ENCODE results near the gene CASP7.
"Not testable (repeated sequence)": the region's sequence is repeated elsewhere in the genome, so short reads cannot be mapped to it uniquely, and the experiment has no call there.

Gene CASP7

DNA sequence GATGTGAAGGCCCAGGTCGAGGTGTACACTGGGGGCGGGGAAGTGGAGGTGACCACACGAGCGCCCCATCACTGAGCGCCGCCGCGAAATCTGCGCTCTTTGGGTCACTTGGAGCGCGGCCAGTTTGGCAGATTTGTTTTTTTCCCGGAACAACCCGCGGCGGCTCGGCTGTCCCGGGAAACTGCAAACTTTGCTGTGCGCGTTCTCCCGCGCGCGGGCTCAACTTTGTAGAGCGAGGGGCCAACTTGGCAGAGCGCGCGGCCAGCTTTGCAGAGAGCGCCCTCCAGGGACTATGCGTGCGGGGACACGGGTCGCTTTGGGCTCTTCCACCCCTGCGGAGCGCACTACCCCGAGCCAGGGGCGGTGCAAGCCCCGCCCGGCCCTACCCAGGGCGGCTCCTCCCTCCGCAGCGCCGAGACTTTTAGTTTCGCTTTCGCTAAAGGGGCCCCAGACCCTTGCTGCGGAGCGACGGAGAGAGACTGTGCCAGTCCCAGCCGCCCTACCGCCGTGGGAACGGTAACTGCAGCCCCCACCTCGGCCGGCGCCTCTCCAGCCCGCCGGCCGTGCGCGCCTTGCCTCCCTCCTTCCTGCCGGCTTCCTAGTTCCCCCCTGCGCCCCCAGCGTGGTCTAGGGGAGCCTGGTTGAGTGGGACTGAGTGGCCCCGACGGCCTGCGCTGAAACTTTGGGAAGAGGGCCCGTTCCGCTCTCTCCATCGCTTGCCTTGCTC lies at the start of gene CASP7:
CASP7 (plus strand) TSS at position 450 of the 727 bp plus-strand sequence. CDS start 17,582 bp downstream, outside the sequence.
- no peak for DNase-seq

- DNase-seq = no peak
These were observed 48.7 kb upstream of the CASP7 start for GRCh38 chr10:113630929-113631533.

DNA sequence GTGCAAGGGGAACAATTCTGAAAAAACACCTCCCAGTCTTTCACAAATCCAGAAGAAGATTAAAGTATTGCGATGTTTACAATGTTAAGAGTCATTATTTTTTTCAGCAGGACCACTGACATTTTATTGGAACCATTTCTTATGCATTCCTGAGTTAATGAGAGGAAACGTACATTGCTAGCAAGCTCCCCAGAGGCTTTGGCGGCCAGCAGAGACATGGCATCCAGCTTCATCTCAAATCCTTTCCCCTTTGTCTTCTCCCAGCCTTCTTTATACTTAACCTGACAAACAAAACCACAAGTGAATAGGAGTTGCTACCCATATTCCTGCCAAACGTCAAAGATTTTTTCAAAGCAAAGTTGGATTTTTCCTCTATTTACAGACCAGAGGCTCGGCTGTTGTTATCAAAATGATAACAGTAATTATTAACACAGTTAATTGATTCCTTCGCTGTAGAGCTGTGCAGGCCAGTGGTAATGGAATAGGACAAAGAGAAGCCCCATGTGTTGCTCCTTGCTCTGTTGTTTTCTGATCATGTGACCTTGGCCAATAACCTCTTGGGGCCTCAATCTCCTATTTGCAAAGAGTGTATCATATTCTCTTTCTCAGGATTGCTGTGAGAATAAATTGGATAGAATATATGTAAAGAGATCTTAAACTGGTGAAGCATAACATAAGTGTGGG lies 47.9 kb upstream of the CASP7 start:
- DNase-seq = no peak

GRCh38 chr10:113639966-113640365 lies 39.7 kb upstream of the CASP7 start:
- DNase-seq = no peak

DNA sequence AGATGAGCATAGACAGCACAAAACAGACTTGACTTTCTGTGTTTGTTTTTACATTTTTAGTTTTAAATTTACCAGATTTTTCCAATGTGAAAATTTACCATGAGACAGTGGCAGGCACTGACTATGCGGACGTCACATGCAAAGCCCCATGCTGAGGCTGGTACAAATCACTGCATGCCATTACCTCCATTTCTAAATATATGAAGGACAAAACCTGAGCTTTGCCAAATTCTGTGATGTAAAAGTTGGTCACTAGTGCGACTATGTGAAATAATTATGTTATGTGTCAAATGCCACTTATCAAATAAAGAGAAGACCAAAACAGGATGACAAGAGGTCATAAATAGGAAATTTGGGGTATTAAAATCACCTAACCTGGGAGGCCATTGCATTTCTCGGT lies 38.0 kb upstream of the CASP7 start:
- DNase-seq = no peak

DNA sequence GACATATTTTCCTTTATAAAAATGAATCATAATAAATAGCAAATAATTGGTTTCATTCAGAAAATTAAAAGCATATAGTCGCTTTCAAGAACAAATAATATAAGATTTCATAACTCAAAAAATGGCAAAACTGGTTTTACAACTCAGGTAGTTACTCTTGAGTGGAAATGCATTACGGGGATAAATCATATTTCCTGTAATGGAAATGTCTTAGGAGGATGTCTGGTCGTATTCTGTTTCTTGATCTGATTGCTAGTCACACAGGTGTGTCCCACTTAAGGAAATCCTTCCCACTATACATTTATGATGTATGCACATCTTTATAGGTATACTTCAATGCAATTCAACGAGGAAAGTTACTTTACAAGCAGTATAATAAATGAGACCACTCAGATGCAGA lies 36.5 kb upstream of the CASP7 start:
- no peak for DNase-seq

DNA sequence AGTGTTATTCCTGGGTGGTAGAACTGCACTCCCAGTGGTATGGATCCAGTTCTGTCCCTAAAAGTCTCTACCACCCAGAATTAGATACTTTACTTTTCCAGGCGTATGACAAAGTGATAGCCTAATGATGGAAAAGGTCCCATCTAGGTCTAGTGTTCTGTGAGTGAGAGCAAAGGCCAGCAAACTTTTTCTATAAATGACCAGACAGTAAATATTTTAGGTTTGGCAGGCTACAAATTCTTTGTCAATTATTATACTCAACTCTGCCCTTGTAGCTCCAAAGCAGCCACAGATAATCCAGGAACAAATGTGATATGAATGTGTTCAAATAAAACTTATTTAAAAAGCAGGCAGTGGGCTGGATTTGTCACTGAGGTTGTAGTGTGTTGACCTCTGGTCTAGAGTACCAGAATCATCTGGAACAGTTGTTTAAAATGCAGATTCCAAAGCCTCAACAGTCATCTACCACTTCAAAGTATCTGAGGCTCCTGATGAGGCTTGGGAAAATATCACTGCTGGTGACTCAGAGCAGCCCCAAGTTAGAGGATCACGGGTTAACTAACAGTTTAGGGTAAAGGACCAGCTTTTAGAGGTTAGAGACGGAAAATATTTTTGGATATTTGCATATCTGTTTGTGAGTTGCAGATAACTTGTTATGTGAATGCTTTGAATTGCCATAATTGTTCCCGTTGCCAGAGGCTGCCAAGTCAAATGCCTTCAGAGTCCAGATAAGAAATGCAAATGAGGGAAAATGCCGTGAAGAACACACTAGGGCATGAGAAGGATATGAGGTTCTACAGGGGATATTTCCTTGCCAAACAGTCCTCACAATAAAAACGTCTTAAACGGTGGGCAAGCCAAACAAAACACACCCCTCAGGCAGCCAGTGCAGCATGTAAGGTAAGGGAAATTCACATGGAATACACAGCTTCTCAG lies 35.3 kb upstream of the CASP7 start:
- no peak for DNase-seq

DNA sequence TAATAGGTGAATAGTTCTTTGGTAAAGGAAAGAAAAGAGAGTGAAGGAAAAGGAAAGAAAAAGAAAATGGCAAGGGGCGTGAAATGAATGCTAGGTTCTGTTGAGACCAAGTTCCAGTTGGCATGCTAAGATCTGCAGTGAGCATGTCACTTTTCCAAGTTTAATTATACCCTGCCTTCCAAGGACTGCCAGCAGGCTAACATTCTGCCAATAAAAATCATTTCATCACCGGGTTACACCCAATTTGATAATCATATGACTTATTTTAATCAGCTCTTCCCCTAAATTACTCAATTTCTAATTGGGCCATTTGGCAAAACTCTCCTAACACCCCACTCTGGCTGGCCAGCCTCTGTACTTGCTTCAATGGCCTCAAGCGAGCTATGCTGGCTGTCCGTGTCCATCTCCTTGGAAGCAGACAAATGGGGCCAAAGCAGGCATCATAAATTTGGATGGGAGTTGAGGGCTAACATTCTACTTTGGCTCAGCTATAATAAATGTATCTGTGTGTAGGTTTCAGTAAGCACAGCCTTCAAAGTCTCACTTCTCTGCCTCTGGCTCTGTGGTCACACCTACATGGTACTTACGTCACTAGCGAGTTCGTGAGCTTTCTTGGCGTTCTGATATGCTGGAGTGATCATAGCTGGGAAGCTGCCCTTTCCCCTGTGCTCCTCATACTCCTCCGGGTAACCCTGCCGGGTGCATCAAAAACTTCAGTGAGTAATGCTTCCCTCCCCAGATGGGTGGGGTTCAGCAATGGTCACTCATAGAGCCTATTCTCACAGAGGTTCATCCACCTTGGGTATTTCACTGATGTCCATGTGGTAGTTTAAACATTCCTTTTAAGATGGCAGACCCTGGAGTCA lies 33.1 kb upstream of the CASP7 start:
- no peak for DNase-seq

DNA sequence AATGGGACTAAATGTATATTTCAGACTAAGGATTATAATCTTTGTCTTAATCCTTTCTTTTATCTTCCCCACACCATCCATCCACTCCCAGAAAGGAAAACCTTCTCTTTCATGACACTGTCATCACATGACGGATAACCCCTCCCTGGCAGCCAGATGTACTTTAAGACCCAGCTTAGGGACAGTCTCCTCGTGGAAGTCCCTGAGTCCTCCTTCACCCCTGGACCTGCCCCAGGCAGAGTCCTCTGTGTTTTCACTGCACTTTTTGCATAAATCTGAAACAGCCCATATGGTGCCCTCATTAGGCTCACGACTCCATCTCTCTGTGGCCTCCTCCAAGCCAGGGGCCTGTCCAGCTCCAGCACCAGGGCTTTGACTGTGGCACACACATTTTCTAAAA lies 31.9 kb upstream of the CASP7 start:
- no peak for DNase-seq

GRCh38 chr10:113648478-113648877 lies 31.2 kb upstream of the CASP7 start:
- DNase-seq = no peak

DNA sequence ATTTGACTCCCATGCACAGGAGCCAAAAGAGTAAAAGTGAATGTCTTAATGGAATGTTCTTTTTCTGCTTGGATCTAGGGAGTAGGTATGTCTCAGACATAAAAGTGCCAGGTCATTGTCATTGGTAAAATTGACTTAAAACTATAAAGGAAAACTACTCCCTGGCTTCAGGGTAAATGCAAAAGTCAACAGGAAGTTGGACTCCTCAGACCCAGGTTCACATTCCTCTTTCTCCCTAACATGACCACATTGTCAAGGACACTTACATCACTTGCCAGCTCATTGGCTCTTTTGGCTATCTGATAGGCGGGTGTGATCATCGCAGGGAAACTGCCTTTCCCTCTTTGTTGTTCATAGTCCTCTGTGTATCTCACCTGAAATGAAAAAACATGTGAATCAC lies 29.5 kb upstream of the CASP7 start:
- DNase-seq = no peak

GRCh38 chr10:113651021-113651420 lies 28.7 kb upstream of the CASP7 start:
- no peak for DNase-seq

DNA sequence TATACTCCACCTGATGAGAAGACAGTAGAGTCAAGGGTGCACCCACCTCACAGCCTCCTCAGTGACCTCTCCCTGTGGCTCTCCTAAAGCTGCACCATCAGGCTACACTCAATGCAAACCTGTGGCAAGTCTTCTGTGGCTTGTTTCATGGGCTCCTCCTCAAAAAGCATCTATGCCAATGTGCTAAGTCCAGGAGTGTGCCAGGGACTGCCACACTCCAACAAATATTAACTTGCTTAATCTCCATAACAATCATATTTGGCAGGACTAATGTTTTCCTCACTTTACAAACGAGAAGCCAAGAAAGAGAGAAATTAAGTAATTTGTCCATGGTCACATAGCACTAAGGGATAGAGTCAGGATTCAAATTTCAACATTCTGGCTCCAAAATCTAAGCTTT lies 27.8 kb upstream of the CASP7 start:
- no peak for DNase-seq

DNA sequence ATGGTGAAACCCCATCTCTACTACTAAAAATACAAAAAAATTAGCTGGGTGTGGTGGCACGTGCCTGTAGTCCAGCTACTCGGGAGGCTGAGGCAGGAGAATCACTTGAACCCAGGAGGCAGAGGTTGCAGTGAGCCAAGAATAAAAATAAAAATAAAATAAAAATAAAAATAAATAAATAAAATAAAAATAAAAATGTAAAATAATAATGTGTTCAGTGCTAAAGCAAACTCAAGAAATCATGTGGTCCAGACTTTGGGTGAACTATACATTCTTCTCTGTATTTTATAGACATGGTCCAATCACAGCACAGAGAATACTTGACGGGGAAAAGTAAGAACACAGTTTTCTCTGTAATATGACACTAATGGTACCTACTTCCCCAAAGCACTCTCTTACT lies 27.3 kb upstream of the CASP7 start:
- DNase-seq = not testable (repeated sequence)

DNA sequence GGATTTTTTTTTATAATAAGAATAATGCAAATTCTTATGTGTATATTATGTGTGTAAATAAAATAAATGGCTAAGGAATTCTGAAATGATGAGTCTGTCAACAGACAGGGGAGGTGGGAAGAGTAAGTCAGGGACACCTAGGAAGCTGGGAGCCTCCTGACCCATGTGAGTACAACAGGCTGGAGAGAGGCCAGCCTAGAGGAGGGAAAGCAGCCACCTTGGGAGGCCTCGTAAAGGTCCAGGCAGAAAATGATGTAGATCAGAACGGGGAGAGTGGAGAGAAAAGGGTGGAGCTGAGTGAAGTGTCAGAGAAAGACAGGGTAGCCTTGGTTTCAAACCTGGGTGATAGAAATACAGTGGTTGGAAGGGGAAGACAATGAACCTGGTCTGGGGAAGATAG lies 22.8 kb upstream of the CASP7 start:
- DNase-seq = no peak

GRCh38 chr10:113657544-113657943 lies 22.2 kb upstream of the CASP7 start:
- no peak for DNase-seq

GRCh38 chr10:113661332-113661731 lies 18.4 kb upstream of the CASP7 start:
- no peak for DNase-seq

DNA sequence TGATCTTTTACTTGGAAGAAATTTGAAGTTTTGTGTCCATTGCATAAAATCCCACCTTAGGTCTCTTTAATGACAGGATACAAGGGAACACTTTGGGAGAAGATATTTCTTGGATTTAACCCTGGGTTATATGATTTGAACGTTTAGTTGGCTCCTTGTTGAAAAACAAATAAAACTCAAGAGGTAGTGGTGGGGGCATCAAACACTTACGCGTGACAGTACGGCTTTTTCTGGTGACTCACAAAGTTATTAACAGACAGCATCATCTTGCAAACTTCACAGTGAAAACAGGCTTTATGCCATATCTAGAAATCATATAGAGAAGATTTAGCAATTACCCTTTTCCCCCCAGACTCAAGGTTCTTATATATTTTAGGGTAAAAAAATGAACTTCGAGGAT lies 16.6 kb upstream of the CASP7 start:
- DNase-seq = no peak

DNA sequence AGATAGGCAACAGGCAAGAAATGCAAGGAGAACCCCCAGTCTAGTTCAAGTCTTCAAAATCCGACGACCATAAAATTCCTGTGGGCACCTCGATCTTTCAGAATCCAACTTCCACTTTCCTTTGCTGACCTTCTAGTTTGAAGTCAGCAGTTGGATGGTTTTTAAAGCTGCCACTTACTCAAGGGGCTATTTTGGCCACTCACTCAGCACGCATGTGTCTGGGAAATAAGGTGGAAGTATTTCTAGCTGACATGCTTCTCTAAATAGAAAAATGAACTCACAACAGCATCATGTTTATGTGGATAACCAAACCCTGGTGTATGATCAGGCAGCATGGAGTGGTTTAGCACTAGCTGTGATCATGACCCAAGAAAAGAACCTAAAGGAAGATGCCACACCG lies 15.8 kb upstream of the CASP7 start, which contains the start of gene NRAP:
NRAP (minus strand) TSS at position 134 of the 400 bp plus-strand sequence. CDS start 159 bp downstream, outside the sequence.
- DNase-seq = no peak

DNA sequence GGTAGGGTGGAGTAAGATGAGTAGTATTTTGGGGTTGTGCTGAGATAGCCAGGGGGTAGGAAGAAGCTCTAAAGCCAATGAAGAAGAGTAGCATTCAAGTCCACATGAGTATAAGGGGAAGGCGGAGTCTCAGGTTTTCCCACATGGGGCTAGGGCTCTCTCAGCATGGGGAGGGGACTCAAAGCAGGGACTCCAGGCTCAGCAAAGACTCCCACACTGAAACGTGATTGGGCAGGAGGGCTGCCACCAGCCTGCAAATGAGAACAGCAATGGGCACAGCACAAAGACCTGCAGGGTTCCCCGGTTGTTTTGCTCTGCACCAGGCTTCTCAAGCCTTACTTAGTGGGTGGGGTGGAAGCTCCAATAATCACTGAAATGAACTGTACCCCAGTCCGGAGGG lies 14.4 kb upstream of the CASP7 start:
- DNase-seq = no peak

GRCh38 chr10:113665806-113666354 lies 13.8 kb upstream of the CASP7 start:
- no peak for DNase-seq
